Breast epithelium (tissue), 4 donors: Measurements from ENCODE around the gene BABAM1. TPM values are rescaled to one million over a fixed set of nuclear protein-coding genes. Genes with fewer than 3 reads are reported as not detected.
A peak's percentile ranks its signal among the peaks of the same experiment; 100 is the strongest.
"Not testable (repeated sequence)": the region's sequence is repeated elsewhere in the genome, so short reads cannot be mapped to it uniquely, and the experiment has no call there.

ENCODE experiments used
- DNase-seq, 2 donors: peaks; one replicate each; pipeline ENCODE4 v3.0.0-alpha.2; 2019; ENCODE audit warnings: low spot score in 2 of 2
- H3K27ac ChIP-seq, 2 donors: fragments of 200-600 bp; sonication (generic) in 1 of 2; one replicate each; pipeline ENCODE4 v1.5.1; 2016 to 2019; ENCODE audit warnings: mild to moderate bottlenecking in 1 of 2
- H3K27me3 ChIP-seq, 2 donors: fragments of 200-600 bp; sonication (generic) in 1 of 2; one replicate each; pipeline versions ENCODE4 v1.5.1 to v1.6.0; 2017 to 2019; ENCODE audit warnings: control low read depth in 1 of 2, mild to moderate bottlenecking in 1 of 2
- H3K36me3 ChIP-seq: fragments of 200-600 bp; one replicate; pipeline ENCODE4 v1.5.1; 2019
- H3K4me1 ChIP-seq, 2 donors: fragments of 200-600 bp; sonication (generic); one replicate each; pipeline ENCODE4 v1.5.1; 2016 to 2019; ENCODE audit warnings: control low read depth in 1 of 2
- H3K4me3 ChIP-seq, 3 donors: fragments of 200-600 bp; sonication (generic); 1 replicate in 2 of 3; 2 replicates in 1 of 3; pipeline ENCODE4 v1.5.1; 2016 to 2019; ENCODE audit warnings: mild to moderate bottlenecking in 3 of 3, moderate library complexity in 2 of 3
- H3K9me3 ChIP-seq, 2 donors: fragments of 200-600 bp; sonication (generic) in 1 of 2; one replicate each; pipeline ENCODE4 v1.5.1; 2016 to 2019; ENCODE audit warnings: control low read depth in 1 of 2
- POLR2A ChIP-seq: fragments of 450-650 bp; IDR thresholded peaks from one replicate; pipeline ENCODE4 v1.6.1; 2016; ENCODE audit warnings: antibody characterized with exemption, mild to moderate bottlenecking, moderate library complexity
- POLR2AphosphoS5 ChIP-seq, 3 donors: sonication (generic); formaldehyde crosslinking; IDR thresholded peaks; one replicate each; pipeline ENCODE4 v1.6.1; 2017; ENCODE audit warnings: antibody characterized with exemption in 3 of 3
- intact Hi-C: fragments of 100-400 bp; cut with DNase I; formaldehyde crosslinking; loops from one replicate; pipeline ENCODE4 v1.15.1; 2023; ENCODE audit warnings: low total_unique reads
- total RNA-seq, 3 donors: library from RNA; depleted of rRNA; stranded (reverse); fragments of >200 nt; gene quantifications; one replicate each; pipeline ENCODE4 v1.1.0, GENCODE V29; 2016
- TF ChIP-seq, protein P1 (sequence below), 3 donors: fragments of 450-650 bp; IDR thresholded peaks; one replicate each; pipeline ENCODE4 v1.5.1; 2016 to 2017; ENCODE audit warnings: antibody characterized with exemption in 3 of 3, mild to moderate bottlenecking in 3 of 3, moderate library complexity in 3 of 3

The BABAM1 gene
- total RNA-seq, 3 donors from 2014 or later, result 48.5 to 65.6 (median 54.1) TPM

- intact Hi-C loops, result no loop called here
- Histone ChIP-seq H3K27me3 (no peaks in the 10 kb centered on the region), H3K27ac (peak overlapping the region; percentile 79 to 90), H3K4me3 (peak overlapping the region; percentile 41 to 74 (median 51)), H3K9me3 (no peaks in the 10 kb centered on the region), H3K4me1 (no peaks in the 10 kb centered on the region), H3K36me3 (no peaks in the 10 kb centered on the region)
- TF ChIP-seq POLR2AphosphoS5 (IDR thresholded peaks at IDR 0.05) (peak in 1 of 3 donors; percentile 31), POLR2A (no peak)
- TF ChIP-seq, protein P1, sequence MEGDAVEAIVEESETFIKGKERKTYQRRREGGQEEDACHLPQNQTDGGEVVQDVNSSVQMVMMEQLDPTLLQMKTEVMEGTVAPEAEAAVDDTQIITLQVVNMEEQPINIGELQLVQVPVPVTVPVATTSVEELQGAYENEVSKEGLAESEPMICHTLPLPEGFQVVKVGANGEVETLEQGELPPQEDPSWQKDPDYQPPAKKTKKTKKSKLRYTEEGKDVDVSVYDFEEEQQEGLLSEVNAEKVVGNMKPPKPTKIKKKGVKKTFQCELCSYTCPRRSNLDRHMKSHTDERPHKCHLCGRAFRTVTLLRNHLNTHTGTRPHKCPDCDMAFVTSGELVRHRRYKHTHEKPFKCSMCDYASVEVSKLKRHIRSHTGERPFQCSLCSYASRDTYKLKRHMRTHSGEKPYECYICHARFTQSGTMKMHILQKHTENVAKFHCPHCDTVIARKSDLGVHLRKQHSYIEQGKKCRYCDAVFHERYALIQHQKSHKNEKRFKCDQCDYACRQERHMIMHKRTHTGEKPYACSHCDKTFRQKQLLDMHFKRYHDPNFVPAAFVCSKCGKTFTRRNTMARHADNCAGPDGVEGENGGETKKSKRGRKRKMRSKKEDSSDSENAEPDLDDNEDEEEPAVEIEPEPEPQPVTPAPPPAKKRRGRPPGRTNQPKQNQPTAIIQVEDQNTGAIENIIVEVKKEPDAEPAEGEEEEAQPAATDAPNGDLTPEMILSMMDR (IDR thresholded peaks at IDR 0.05), result peak; percentile 45 to 69 (median 66)
- DNase-seq, result peak in 1 of 2 donors; percentile 79
Observed at GRCh38 chr19:17292301-17293074, 25.2 kb downstream of the BABAM1 start.

- no peaks in the 10 kb centered on the region for H3K4me1 ChIP-seq
- H3K4me3 ChIP-seq, result no peak overlapping the region
- H3K27me3 ChIP-seq, result no peaks in the 10 kb centered on the region
- peak overlapping the region in 1 of 2 donors; percentile 25 for H3K27ac ChIP-seq
- no peaks in the 10 kb centered on the region for H3K36me3 ChIP-seq
- no peak for TF ChIP-seq POLR2AphosphoS5 (IDR thresholded peaks at IDR 0.05)
- TF ChIP-seq, protein P1 (IDR thresholded peaks at IDR 0.05), result no peak
- TF ChIP-seq POLR2A, result no peak
- intact Hi-C loops, result no loop called here
- DNase-seq, result no peak
- H3K9me3 ChIP-seq, result peaks cover 0 to 5% of the 10 kb centered on the region in 2 donors
Observed at GRCh38 chr19:17293605-17294004, 26.4 kb downstream of the BABAM1 start.

GRCh38 chr19:17294051-17294891 lies 27.0 kb downstream of the BABAM1 start:
- Histone ChIP-seq H3K27ac (no peak overlapping the region), H3K9me3 (peaks cover 0 to 5% of the 10 kb centered on the region in 2 donors), H3K36me3 (no peaks in the 10 kb centered on the region), H3K4me3 (no peak overlapping the region), H3K27me3 (no peaks in the 10 kb centered on the region), H3K4me1 (no peaks in the 10 kb centered on the region)
- TF ChIP-seq POLR2AphosphoS5 (IDR thresholded peaks at IDR 0.05) (no peak), POLR2A (no peak)
- TF ChIP-seq, protein P1 (IDR thresholded peaks at IDR 0.05), result no peak
- intact Hi-C loops, result no loop called here
- DNase-seq, result no peak

DNA sequence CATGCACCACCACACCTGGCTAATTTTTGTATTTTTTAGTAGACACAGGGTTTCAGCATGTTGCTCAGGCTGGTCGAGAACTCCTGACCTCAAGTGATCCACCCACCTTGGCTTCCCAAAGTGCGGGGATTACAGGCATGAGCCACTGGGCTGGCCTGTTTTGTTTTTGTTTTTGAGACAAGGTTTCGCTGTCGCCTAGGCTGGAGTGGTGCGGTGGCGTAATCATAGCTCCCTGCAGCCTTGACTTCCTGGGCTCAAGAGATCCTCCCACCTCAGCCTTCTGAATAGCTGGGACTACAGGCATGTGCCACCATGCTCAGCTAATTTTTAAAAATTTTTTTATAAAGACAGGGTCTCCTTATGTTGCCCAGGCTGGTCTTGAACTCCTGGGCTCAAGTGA lies 28.3 kb downstream of the BABAM1 start:
- intact Hi-C loops, result not testable (repeated sequence)

DNA sequence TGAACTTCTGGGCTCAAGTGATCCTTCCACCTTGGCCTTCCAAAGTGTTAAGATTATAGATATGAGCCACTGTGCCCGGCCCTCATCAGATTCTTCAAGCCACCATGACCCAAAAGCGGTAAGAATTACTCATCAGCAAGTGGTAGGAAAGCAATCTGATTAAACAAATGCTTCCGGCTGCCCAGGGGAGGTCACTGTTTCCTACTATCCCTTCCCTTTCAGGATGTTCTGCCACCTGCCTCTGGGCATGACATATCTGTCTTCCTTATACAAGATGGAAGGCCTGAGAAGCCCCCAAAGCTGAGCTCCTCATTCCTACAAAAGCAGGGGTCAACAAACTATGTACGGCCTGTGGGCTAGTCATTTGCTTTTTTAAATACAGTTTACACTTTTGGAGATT lies 29.0 kb downstream of the BABAM1 start:
- TF ChIP-seq POLR2AphosphoS5 (IDR thresholded peaks at IDR 0.05) (no peak), POLR2A (no peak)
- TF ChIP-seq, protein P1 (IDR thresholded peaks at IDR 0.05), result no peak
- Histone ChIP-seq H3K9me3 (peaks cover 0 to 5% of the 10 kb centered on the region in 2 donors), H3K27ac (no peak overlapping the region), H3K36me3 (no peaks in the 10 kb centered on the region), H3K27me3 (no peaks in the 10 kb centered on the region), H3K4me3 (no peak overlapping the region), H3K4me1 (no peaks in the 10 kb centered on the region)
- intact Hi-C loops, result no loop called here
- DNase-seq, result no peak

More for the DNA sequence above, 28.3 kb downstream of the BABAM1 start:
- not testable (repeated sequence) for H3K27me3 ChIP-seq, H3K4me1 ChIP-seq, H3K36me3 ChIP-seq, H3K4me3 ChIP-seq, H3K27ac ChIP-seq, H3K9me3 ChIP-seq, DNase-seq
